Testis (tissue), 2 donors: Measurements from ENCODE around the gene RNF217.

Experiments
- CTCF ChIP-seq, 3 experiments: fragments of 450-650 bp in 2 of 3; fragments of 200-600 bp in 1 of 3; sonication (generic) in 1 of 3; IDR thresholded peaks; one replicate each; pipeline ENCODE4 v1.5.1; 2016 to 2019; ENCODE audit warnings: antibody characterized with exemption in 3 of 3, mild to moderate bottlenecking in 2 of 3, moderate library complexity in 1 of 3
- POLR2A ChIP-seq: fragments of 450-650 bp; IDR thresholded peaks from one replicate; pipeline ENCODE4 v1.6.1; 2017; ENCODE audit warnings: antibody characterized with exemption, mild to moderate bottlenecking, moderate library complexity

GRCh38 chr6:125123468-125124048, 161.3 kb downstream of the RNF217 start:
- no peak for TF ChIP-seq POLR2A
- no peak for TF ChIP-seq CTCF (IDR thresholded peaks at IDR 0.05)
